ENCODE measurements around the gene ARMC12.

ARMC12 gene

DNA sequence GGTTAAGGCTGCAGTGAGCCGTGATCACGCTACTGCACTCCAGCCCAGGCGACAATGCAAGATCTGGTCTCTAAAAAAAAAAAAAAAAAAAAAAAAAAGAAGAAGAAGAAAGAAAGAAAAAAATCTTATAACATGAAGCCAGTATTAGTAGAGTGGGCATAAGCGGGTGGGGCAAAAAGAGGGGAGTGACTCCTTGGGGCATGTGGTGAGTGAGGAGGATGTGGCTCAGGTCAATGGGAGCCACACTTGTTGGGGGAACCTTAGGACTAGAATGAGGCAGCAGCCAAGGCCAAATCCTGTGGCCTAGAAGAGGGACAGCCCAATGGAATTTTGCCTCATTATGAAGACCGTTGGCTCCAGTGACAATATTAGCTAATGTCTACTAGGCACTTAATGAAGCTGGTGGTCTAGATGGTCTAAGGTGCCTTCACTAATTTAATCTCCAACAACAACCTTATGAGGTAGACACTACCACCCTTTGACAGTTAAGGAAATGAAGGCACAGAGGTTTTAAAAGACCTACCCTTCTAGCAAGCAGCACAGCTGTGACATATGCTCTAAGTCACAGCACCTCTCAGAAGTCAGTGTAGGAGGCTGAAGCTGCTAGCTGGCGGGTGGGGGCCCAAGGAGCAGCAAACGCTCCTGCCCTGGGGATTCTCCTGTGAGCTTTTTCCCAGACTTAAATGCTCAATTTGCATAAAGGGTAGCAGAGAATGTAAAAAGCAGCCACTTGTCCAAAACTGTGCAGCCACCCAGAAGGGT is 23.6 kb upstream of the ARMC12 start:
- Histone ChIP-seq H3K27ac (ENCODE audit: poor library complexity, severe bottlenecking) (no peak overlapping the region), H3K4me1 (ENCODE audit: insufficient read depth, poor library complexity, severe bottlenecking) (peaks cover 5% of the 10 kb centered on the region), H3K4me3 (ENCODE audit: severe bottlenecking) (no peak overlapping the region), H3K9me3 (ENCODE audit: severe bottlenecking) (no peaks in the 10 kb centered on the region), H3K36me3 (ENCODE audit: low read depth) (no peaks in the 10 kb centered on the region), H3K27me3 (ENCODE audit: insufficient read depth, poor library complexity, severe bottlenecking) (no peaks in the 10 kb centered on the region)
- no peak for ATAC-seq (ENCODE audit: low read depth)
- TF ChIP-seq, protein P1, sequence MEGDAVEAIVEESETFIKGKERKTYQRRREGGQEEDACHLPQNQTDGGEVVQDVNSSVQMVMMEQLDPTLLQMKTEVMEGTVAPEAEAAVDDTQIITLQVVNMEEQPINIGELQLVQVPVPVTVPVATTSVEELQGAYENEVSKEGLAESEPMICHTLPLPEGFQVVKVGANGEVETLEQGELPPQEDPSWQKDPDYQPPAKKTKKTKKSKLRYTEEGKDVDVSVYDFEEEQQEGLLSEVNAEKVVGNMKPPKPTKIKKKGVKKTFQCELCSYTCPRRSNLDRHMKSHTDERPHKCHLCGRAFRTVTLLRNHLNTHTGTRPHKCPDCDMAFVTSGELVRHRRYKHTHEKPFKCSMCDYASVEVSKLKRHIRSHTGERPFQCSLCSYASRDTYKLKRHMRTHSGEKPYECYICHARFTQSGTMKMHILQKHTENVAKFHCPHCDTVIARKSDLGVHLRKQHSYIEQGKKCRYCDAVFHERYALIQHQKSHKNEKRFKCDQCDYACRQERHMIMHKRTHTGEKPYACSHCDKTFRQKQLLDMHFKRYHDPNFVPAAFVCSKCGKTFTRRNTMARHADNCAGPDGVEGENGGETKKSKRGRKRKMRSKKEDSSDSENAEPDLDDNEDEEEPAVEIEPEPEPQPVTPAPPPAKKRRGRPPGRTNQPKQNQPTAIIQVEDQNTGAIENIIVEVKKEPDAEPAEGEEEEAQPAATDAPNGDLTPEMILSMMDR (IDR thresholded peaks at IDR 0.05; ENCODE audit: poor library complexity, severe bottlenecking): no peak
- DNase-seq (ENCODE audit: low spot score): no peak

DNA sequence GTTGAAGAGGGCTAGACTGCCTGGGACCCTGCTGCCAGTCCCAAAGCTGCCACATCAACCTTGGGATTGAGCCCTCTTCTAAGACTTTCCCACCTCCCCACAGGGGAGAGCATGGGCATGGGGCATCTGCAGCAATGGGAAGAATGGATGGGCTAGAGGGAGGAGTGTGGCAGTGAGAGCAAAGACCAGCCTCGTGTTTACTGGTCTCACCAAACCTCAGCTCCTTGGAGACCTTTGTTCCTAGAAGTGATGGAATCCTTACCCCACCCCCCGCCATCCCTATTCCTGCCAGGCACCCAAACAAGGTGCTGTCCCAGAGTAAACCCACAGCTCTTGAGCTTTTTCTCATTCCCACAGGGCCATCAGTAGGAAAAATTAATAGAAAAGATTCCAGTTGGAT is 20.0 kb upstream of the ARMC12 start:
- H3K4me1 ChIP-seq (ENCODE audit: insufficient read depth, poor library complexity, severe bottlenecking): peaks cover 3% of the 10 kb centered on the region
- ATAC-seq (ENCODE audit: low read depth) (no peak), DNase-seq (ENCODE audit: low spot score) (no peak)
- no peaks in the 10 kb centered on the region for H3K9me3 ChIP-seq (ENCODE audit: severe bottlenecking)
- no peak overlapping the region for H3K4me3 ChIP-seq (ENCODE audit: severe bottlenecking)
- TF ChIP-seq, protein P1 (IDR thresholded peaks at IDR 0.05; ENCODE audit: poor library complexity, severe bottlenecking): no peak
- H3K27me3 ChIP-seq (ENCODE audit: insufficient read depth, poor library complexity, severe bottlenecking): no peaks in the 10 kb centered on the region
- H3K36me3 ChIP-seq (ENCODE audit: low read depth): no peaks in the 10 kb centered on the region
- no peak overlapping the region for H3K27ac ChIP-seq (ENCODE audit: poor library complexity, severe bottlenecking)

DNA sequence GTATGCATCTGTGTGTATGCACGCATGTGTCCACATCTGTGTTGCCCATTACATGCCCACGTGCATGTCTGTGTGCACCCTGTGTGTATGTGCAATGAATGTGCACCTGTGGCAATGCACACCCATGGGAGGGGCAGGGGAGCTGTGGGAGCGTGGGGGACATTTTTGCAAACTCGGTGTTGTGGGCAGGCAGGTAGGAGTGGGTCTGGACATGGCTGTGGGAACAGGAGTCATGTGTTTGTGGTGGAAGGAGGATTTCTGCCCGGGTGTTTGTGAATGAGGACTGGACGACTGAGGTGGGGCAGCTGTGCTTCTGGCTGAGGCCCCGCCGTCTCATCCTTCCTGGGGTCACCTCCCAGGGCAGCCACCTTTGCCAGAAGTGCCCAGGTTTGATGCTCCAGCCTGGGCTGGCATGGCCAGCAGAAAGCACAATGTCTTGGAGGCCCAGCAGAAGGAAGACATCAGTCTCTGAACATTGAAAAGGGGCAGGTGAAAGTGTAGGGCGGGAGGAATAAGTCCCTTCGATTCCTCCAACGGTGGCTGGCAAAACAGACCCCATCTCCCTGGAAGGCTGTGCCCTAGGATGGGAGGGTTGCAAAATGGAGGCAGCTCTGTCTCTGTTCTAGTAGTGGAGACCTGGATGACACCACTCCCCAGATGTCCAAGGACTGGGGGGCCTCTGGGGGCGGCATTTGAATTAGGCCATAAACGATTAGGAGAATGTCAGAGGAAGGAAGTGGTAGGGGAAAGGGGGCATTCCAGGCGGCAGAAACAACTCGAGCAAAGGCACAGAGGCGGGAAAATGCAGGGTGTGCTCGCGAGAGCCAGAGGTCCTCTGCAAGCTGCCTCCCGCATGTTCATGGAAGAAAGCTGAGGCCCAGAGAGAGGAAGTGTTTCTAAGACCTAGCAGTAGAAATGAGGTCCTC is 19.1 kb upstream of the ARMC12 start:
- no peaks in the 10 kb centered on the region for H3K9me3 ChIP-seq (ENCODE audit: severe bottlenecking)
- TF ChIP-seq, protein P1 (IDR thresholded peaks at IDR 0.05; ENCODE audit: poor library complexity, severe bottlenecking): no peak
- no peak overlapping the region for H3K4me3 ChIP-seq (ENCODE audit: severe bottlenecking)
- H3K27ac ChIP-seq (ENCODE audit: poor library complexity, severe bottlenecking): no peak overlapping the region
- H3K4me1 ChIP-seq (ENCODE audit: insufficient read depth, poor library complexity, severe bottlenecking): peaks cover 3% of the 10 kb centered on the region
- H3K36me3 ChIP-seq (ENCODE audit: low read depth): no peaks in the 10 kb centered on the region
- ATAC-seq (ENCODE audit: low read depth) (no peak), DNase-seq (ENCODE audit: low spot score) (no peak)
- no peaks in the 10 kb centered on the region for H3K27me3 ChIP-seq (ENCODE audit: insufficient read depth, poor library complexity, severe bottlenecking)

- no peak for DNase-seq (ENCODE audit: low spot score)
- no peaks in the 10 kb centered on the region for H3K27me3 ChIP-seq (ENCODE audit: insufficient read depth, poor library complexity, severe bottlenecking)
- TF ChIP-seq, protein P1 (IDR thresholded peaks at IDR 0.05; ENCODE audit: poor library complexity, severe bottlenecking): no peak
- H3K4me3 ChIP-seq (ENCODE audit: severe bottlenecking): no peak overlapping the region
- no peaks in the 10 kb centered on the region for H3K9me3 ChIP-seq (ENCODE audit: severe bottlenecking)
- H3K4me1 ChIP-seq (ENCODE audit: insufficient read depth, poor library complexity, severe bottlenecking): peaks cover 3% of the 10 kb centered on the region
- H3K36me3 ChIP-seq (ENCODE audit: low read depth): no peaks in the 10 kb centered on the region
- H3K27ac ChIP-seq (ENCODE audit: poor library complexity, severe bottlenecking): no peak overlapping the region
- ATAC-seq (ENCODE audit: low read depth): no peak
These were observed 18.5 kb upstream of the ARMC12 start for GRCh38 chr6:35718375-35718736.

Measured in RWPE2 (cell line).